Caco-2 (cell line): ENCODE data around the gene RIPK3. TPM values are rescaled to one million over a fixed set of nuclear protein-coding genes. Genes with fewer than 3 reads are reported as not detected.

Experiments used
- BruUV-seq: library from RNA; stranded (reverse); fragments of 400-500 nt; replicated peaks from 2 replicates; lab custom pipeline; 2021; lab: Mats Ljungman, UMichigan
- CTCF ChIA-PET: fragments of 300-600 bp; sonication (Branson Sonifier 250); formaldehyde crosslinking; loops from one replicate; lab custom pipeline; 2022; ENCODE audit warnings: antibody characterized with exemption; lab: Charles Lee
- POLR2A ChIA-PET: fragments of 300-600 bp; sonication (Branson Sonifier 250); formaldehyde crosslinking; loops from one replicate; lab custom pipeline; 2022; ENCODE audit warnings: antibody characterized with exemption; lab: Charles Lee
- DNase-seq, 2 experiments: peaks; one replicate each; pipeline versions ENCODE4 v3.0.0 to v3.0.0-alpha.2; 2020 to 2022
- H3K27me3 ChIP-seq: replicated peaks from 2 replicates; pipeline ENCODE4 v1.6.0; 2011; ENCODE audit warnings: low read length; ENCODE audit not compliant: control insufficient read depth, insufficient read depth
- H3K36me3 ChIP-seq: 2 replicates; pipeline ENCODE4 v1.5.1; 2011; ENCODE audit warnings: low read length; ENCODE audit not compliant: control insufficient read depth, insufficient read depth
- H3K4me1 ChIP-seq: fragments of 250-450 bp; sonication (Bioruptor Pico); 2 replicates; pipeline ENCODE4 v1.5.1; 2020; ENCODE audit warnings: mild to moderate bottlenecking
- H3K4me3 ChIP-seq: 2 replicates; pipeline ENCODE4 v1.5.1; 2011; ENCODE audit warnings: low read depth, mild to moderate bottlenecking, control low read depth, low read length
- H3K9me3 ChIP-seq: fragments of 250-450 bp; sonication (Bioruptor Pico); 2 replicates; pipeline ENCODE4 v1.5.1; 2020; ENCODE audit warnings: mild to moderate bottlenecking, moderate library complexity
- H3K27ac Mint-ChIP-seq: one replicate; pipeline ENCODE4 v1.8.0; 2022; ENCODE audit warnings: mixed read lengths; ENCODE audit not compliant: unreplicated experiment
- H3K27me3 Mint-ChIP-seq: one replicate; pipeline ENCODE4 v1.8.0; 2022; ENCODE audit warnings: mixed read lengths; ENCODE audit not compliant: insufficient read depth, unreplicated experiment
- H3K36me3 Mint-ChIP-seq: one replicate; pipeline ENCODE4 v1.8.0; 2022; ENCODE audit warnings: mild to moderate bottlenecking, mixed read lengths; ENCODE audit not compliant: insufficient read depth, unreplicated experiment
- H3K4me1 Mint-ChIP-seq: one replicate; pipeline ENCODE4 v1.8.0; 2022; ENCODE audit warnings: low read depth, mixed read lengths; ENCODE audit not compliant: unreplicated experiment
- H3K4me3 Mint-ChIP-seq: one replicate; pipeline ENCODE4 v1.8.0; 2022; ENCODE audit warnings: mild to moderate bottlenecking, moderate library complexity, mixed read lengths; ENCODE audit not compliant: unreplicated experiment
- H3K9me3 Mint-ChIP-seq: one replicate; pipeline ENCODE4 v1.8.0; 2022; ENCODE audit warnings: mixed read lengths; ENCODE audit not compliant: unreplicated experiment
- intact Hi-C: fragments of 100-400 bp; cut with micrococcal nuclease; formaldehyde crosslinking; loops from one replicate; pipeline ENCODE4 v1.10.0; 2022; ENCODE audit not compliant: unreplicated experiment
- total RNA-seq: library from RNA; stranded (reverse); gene quantifications from 2 replicates; pipeline ENCODE4 v1.2.3, GENCODE V29; 2022
- TF ChIP-seq, protein P1 (sequence below), 2 experiments: fragments of 200-600 bp in 1 of 2; IDR thresholded peaks; 1 replicate in 1 of 2; 2 replicates in 1 of 2; pipeline versions ENCODE4 v1.5.1 to v1.8.0; 2011 to 2022; ENCODE audit warnings: antibody characterized with exemption in 1 of 2, control low read depth in 1 of 2, inconsistent platforms in 1 of 2, low read depth in 1 of 2, low read length in 1 of 2, mild to moderate bottlenecking in 1 of 2, moderate library complexity in 1 of 2; ENCODE audit not compliant: insufficient read depth in 1 of 2, severe bottlenecking in 1 of 2, unreplicated experiment in 1 of 2

Gene RIPK3
- total RNA-seq, 1 experiment from 2014 or later: 1.5 TPM

DNA sequence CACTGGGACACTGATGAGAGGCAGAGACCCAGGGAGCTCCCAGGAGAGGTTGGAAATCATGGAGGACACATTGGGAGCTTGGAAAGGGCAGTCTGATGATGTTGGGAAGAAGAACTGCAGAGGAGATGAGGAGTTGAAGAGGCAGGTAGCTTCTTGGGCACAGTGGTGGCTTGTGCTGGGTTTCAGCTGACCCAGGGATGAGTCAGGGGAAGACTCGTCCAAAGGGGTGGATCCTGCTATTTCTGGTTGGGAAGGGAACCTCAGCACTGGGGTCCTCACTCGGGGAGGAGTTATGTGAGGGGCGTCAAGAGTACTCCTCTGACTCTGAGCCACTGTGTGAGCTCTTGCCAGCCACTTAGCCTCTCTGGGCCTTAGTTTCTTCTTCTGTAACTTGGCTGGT, 16.4 kb downstream of the RIPK3 start:
- H3K9me3 ChIP-seq: no peaks in the 10 kb centered on the region
- ChIA-PET CTCF (no interaction called here), POLR2A (no interaction called here)
- DNase-seq: no peak
- Mint-ChIP-seq H3K27ac (no peak overlapping the region), H3K27me3 (peaks cover 14% of the 10 kb centered on the region), H3K36me3 (no peaks in the 10 kb centered on the region), H3K4me3 (no peak overlapping the region), H3K4me1 (no peaks in the 10 kb centered on the region), H3K9me3 (no peaks in the 10 kb centered on the region)
- no peaks in the 10 kb centered on the region for H3K36me3 ChIP-seq
- H3K4me3 ChIP-seq: no peak overlapping the region
- intact Hi-C loops: no loop called here
- no peaks in the 10 kb centered on the region for H3K4me1 ChIP-seq
- no peaks in the 10 kb centered on the region; the same call in 1 of the 2 replicates for H3K27me3 ChIP-seq
- TF ChIP-seq, protein P1, sequence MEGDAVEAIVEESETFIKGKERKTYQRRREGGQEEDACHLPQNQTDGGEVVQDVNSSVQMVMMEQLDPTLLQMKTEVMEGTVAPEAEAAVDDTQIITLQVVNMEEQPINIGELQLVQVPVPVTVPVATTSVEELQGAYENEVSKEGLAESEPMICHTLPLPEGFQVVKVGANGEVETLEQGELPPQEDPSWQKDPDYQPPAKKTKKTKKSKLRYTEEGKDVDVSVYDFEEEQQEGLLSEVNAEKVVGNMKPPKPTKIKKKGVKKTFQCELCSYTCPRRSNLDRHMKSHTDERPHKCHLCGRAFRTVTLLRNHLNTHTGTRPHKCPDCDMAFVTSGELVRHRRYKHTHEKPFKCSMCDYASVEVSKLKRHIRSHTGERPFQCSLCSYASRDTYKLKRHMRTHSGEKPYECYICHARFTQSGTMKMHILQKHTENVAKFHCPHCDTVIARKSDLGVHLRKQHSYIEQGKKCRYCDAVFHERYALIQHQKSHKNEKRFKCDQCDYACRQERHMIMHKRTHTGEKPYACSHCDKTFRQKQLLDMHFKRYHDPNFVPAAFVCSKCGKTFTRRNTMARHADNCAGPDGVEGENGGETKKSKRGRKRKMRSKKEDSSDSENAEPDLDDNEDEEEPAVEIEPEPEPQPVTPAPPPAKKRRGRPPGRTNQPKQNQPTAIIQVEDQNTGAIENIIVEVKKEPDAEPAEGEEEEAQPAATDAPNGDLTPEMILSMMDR (IDR thresholded peaks at IDR 0.05; ENCODE audit: insufficient read depth in 1 of 2, low read depth in 1 of 2, low read length in 1 of 2, severe bottlenecking in 1 of 2, unreplicated experiment in 1 of 2): no peak
- no TSS peak for BruUV-seq

DNA sequence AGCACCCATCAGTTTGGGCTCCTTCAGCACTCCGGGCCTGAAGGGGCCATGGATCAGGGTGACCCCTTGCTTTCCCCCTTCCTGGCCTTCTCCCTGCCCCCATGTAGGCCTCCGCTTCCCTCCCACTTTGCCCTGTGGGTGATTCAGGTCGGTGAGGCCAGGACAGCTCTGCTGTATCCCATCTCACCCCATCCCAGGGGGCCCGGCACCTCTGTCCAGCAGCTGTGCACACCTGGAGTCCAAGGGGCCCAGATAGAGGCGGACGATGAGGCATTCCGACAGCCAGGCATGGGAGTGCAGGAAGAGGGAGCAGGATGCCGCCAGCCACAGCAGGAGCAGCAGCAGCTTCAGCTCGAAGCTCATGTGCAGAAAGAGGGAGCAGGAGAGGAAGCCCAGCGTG, 17.1 kb downstream of the RIPK3 start:
- intact Hi-C loops: no loop called here
- Mint-ChIP-seq H3K27me3 (peaks cover 14% of the 10 kb centered on the region), H3K27ac (no peak overlapping the region), H3K36me3 (no peaks in the 10 kb centered on the region), H3K9me3 (no peaks in the 10 kb centered on the region), H3K4me3 (no peak overlapping the region), H3K4me1 (no peaks in the 10 kb centered on the region)
- BruUV-seq: no TSS peak
- Histone ChIP-seq H3K27me3 (no peaks in the 10 kb centered on the region; the same call in 1 of the 2 replicates), H3K4me3 (no peak overlapping the region), H3K9me3 (no peaks in the 10 kb centered on the region), H3K36me3 (no peaks in the 10 kb centered on the region), H3K4me1 (no peaks in the 10 kb centered on the region)
- ChIA-PET POLR2A (no interaction called here), CTCF (interaction anchor here (0.6 kb wide), 1 partner anchor 195 kb away, joined by 6 read pairs; no protein-coding TSS in a partner anchor)
- TF ChIP-seq, protein P1 (IDR thresholded peaks at IDR 0.05; ENCODE audit: insufficient read depth in 1 of 2, low read depth in 1 of 2, low read length in 1 of 2, severe bottlenecking in 1 of 2, unreplicated experiment in 1 of 2): no peak
- DNase-seq: no peak

DNA sequence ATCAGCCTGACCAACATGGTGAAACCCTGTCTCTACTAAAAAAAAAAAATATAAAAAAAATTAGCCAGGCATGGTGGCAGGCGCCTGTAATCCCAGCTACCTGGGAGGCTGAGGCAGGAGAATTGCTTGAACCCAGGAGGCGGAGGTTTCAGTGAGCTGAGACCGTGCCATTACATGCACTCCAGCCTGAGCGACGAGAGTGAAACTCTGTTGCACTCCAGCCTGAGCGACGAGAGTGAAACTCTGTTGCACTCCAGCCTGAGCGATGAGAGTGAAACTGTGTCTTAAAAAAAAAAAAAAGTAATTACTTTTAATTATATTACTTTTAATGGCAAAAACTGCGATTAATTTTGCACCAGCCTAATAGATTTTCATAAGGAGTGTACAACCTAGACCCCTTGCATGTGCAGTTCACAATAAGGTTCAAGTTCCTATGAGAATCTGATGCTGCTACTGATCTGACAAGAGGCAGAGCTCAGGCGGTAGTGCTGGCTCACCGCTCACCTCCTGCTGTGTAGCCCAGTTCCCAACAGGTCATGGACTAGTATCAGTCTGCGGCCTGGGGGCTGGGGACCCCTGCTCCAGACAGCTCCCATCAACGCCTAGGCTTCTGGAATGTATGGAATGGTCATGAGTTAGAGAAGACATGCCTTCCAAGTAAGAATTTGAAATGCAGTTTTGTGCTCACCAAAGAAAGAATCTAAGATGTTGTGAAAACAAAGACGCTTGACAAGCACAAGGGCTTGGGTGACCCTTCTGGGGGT, 18.4 kb downstream of the RIPK3 start:
- H3K9me3 Mint-ChIP-seq: no peaks in the 10 kb centered on the region
- POLR2A ChIA-PET: no interaction called here
- no TSS peak for BruUV-seq
- no peak overlapping the region for H3K27ac Mint-ChIP-seq
- H3K4me1 ChIP-seq: peaks cover 5% of the 10 kb centered on the region
- no peaks in the 10 kb centered on the region for H3K4me1 Mint-ChIP-seq
- CTCF ChIA-PET: interaction anchor here (1.3 kb wide), 1 partner anchor 13 kb away, joined by 4 read pairs; the partner anchor contains the start of gene CIDEB
- TF ChIP-seq, protein P1 (IDR thresholded peaks at IDR 0.05; ENCODE audit: insufficient read depth in 1 of 2, low read depth in 1 of 2, low read length in 1 of 2, severe bottlenecking in 1 of 2, unreplicated experiment in 1 of 2): no peak
- H3K36me3 Mint-ChIP-seq: peaks cover 6% of the 10 kb centered on the region
- no peak overlapping the region for H3K4me3 ChIP-seq
- no peaks in the 10 kb centered on the region for H3K27me3 ChIP-seq
- intact Hi-C loops: no loop called here
- peaks cover 14% of the 10 kb centered on the region for H3K27me3 Mint-ChIP-seq
- no peak for DNase-seq
- H3K9me3 ChIP-seq: no peaks in the 10 kb centered on the region
- H3K36me3 ChIP-seq: no peaks in the 10 kb centered on the region
- no peak overlapping the region for H3K4me3 Mint-ChIP-seq
